ENCODE data around the gene NFKBIL1. TPM values are rescaled to one million over a fixed set of nuclear protein-coding genes. Genes with fewer than 3 reads are reported as not detected.

Gene NFKBIL1
- total RNA-seq, 2 donors from 2014 or later, result 5.6 to 27.0 TPM

GRCh38 chr6:31573239-31574105 lies 26.1 kb downstream of the NFKBIL1 start:
- Histone ChIP-seq H3K27me3 (no peaks in the 10 kb centered on the region), H3K27ac (no peak overlapping the region), H3K4me1 (peaks cover 5% of the 10 kb centered on the region), H3K4me3 (no peak overlapping the region), H3K9me3 (no peaks in the 10 kb centered on the region), H3K36me3 (replicated peaks in 1 of 2; ENCODE audit: insufficient read depth in 1 of 2, low read depth in 2 of 2) (no peaks in the 10 kb centered on the region)
- 72 to 75% methylated on average over 9 of the region's 9 CpGs for WGBS, 2 donors
- TF ChIP-seq CTCF (IDR thresholded peaks at IDR 0.05) (no peak), POLR2A (IDR thresholded peaks at IDR 0.05) (no peak)
- ATAC-seq, result no peak
- DNase-seq, result no peak
- intact Hi-C loops (cut with DNase I), result no loop called here

GRCh38 chr6:31574106-31575061 lies 27.0 kb downstream of the NFKBIL1 start:
- H3K27me3 ChIP-seq, result no peaks in the 10 kb centered on the region
- TF ChIP-seq CTCF (IDR thresholded peaks at IDR 0.05) (no peak), POLR2A (IDR thresholded peaks at IDR 0.05) (no peak)
- intact Hi-C loops (cut with DNase I), result no loop called here
- no peaks in the 10 kb centered on the region for H3K9me3 ChIP-seq
- ATAC-seq, result no peak
- H3K27ac ChIP-seq, result no peak overlapping the region
- H3K4me3 ChIP-seq, result no peak overlapping the region
- no peaks in the 10 kb centered on the region for H3K36me3 ChIP-seq (replicated peaks in 1 of 2; ENCODE audit: insufficient read depth in 1 of 2, low read depth in 2 of 2)
- DNase-seq, result no peak
- H3K4me1 ChIP-seq, result peaks cover 14% of the 10 kb centered on the region
- WGBS, 2 donors, result 62 to 71% methylated on average over 14 of the region's 14 CpGs

- Histone ChIP-seq H3K36me3 (replicated peaks in 1 of 2; ENCODE audit: insufficient read depth in 1 of 2, low read depth in 2 of 2) (no peaks in the 10 kb centered on the region), H3K4me3 (no peak within 1 kb of the TSS), H3K27me3 (no peaks in the 10 kb centered on the region), H3K9me3 (no peaks in the 10 kb centered on the region), H3K27ac (no peak within 1 kb of the TSS), H3K4me1 (peaks cover 24% of the 10 kb centered on the region)
- 56% methylated on average over 18 to 19 of the region's 19 CpGs for WGBS, 2 donors
- DNase-seq, result peak in 2 of 4 donors; percentile 16 to 59
- TF ChIP-seq POLR2A (IDR thresholded peaks at IDR 0.05), result peak in 2 of 3 donors; percentile 56 to 72
- no peak for TF ChIP-seq CTCF (IDR thresholded peaks at IDR 0.05)
- intact Hi-C loops (cut with DNase I), result no loop called here
- ATAC-seq, result no peak
These were observed 28.0 kb downstream of the NFKBIL1 start, which contains the start of gene TNF for GRCh38 chr6:31575335-31575901. Gene TNF (plus strand): TSS chr6:31575565. CDS start chr6:31575742, 177 bp downstream.

GRCh38 chr6:31575952-31576685 lies 28.7 kb downstream of the NFKBIL1 start:
- Histone ChIP-seq H3K36me3 (replicated peaks in 1 of 2; ENCODE audit: insufficient read depth in 1 of 2, low read depth in 2 of 2) (no peaks in the 10 kb centered on the region), H3K4me3 (no peak overlapping the region), H3K27me3 (no peaks in the 10 kb centered on the region), H3K9me3 (no peaks in the 10 kb centered on the region), H3K27ac (no peak overlapping the region), H3K4me1 (peaks cover 28% of the 10 kb centered on the region)
- no peak for ATAC-seq
- no peak for DNase-seq
- WGBS, 2 donors, result 67 to 75% methylated on average over 8 of the region's 8 CpGs
- TF ChIP-seq POLR2A (IDR thresholded peaks at IDR 0.05) (no peak), CTCF (IDR thresholded peaks at IDR 0.05) (no peak)
- intact Hi-C loops (cut with DNase I), result no loop called here

Measured in body of pancreas (tissue), 4 donors.